T-helper 2 cell treated with Interferon-gamma antibody and Interleukin-4, amounts not matched to agents 100 ng/mL and 5 ng/mL, for 36 hours (primary cell): Measurements from ENCODE around the gene PARD3. TPM values are rescaled to one million over a fixed set of nuclear protein-coding genes. Genes with fewer than 3 reads are reported as not detected.

Source experiments
- intact Hi-C: fragments of 100-400 bp; cut with micrococcal nuclease; formaldehyde crosslinking; loops from one replicate; pipeline ENCODE4 v1.15.1; 2023
- total RNA-seq: library from RNA; stranded (reverse); gene quantifications from 2 replicates; pipeline ENCODE4 v1.2.3, GENCODE V29; 2022

Gene PARD3
- total RNA-seq, 1 donor from 2014 or later = 0.64 TPM

- intact Hi-C loops = no loop called here
Observed at GRCh38 chr10:34151481-34151880, 663.6 kb downstream of the PARD3 start.

DNA sequence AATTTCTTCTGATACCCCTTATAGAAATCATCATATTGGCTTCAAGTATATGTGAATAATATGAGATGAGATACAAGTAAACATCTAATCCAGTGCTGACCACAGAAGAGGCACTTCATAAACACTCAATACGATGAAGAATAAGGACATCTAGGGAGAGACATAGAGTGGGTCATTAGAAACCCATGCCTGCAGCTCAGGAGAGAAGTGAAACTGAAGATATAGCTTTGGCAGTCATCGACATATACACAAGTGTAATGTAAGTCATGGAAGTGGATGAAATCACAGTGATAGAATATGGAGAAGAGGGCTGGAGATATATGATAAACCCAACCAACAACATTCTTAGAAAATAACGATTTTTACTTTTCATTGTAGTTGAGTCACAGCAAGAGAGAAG, 665.0 kb downstream of the PARD3 start:
- intact Hi-C loops = no loop called here

DNA sequence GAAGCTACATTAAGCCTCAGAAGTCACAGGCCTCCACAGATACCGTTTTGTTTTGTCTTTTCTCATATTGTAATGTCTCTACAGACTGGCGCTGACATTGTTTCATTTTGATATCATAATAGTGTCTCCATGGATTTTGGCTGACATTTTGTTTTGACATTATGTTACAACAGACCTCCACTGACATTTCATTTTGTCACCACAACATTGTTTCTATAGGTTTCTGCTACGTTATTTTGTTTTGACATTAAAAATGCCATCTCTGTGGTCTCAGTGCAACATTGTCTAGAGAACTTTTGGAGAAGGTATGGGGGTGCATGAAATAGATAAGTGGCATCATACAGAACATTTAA, 666.8 kb downstream of the PARD3 start:
- intact Hi-C loops = no loop called here

- intact Hi-C loops = no loop called here
Observed at GRCh38 chr10:34147641-34148304, 667.3 kb downstream of the PARD3 start.

GRCh38 chr10:34145715-34146114, 669.4 kb downstream of the PARD3 start:
- intact Hi-C loops = no loop called here

DNA sequence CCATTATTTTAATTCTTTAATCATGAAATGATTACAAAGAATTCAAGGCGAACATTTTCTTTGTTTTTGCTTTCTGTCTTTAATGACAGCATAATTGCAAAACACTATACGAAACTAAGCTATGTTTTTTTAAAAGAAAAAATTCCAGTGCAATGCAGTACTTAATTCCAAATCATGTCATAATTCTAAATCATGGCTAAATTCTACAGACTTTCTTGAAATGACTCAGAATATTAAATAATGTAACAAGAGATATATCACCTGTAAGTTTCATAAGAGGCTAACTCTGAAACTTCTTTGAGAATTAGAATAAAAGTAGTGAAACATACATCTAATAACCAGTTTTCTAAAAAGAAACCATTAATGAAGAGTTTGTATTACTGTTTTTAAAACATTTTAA, 671.6 kb downstream of the PARD3 start:
- intact Hi-C loops = no loop called here

GRCh38 chr10:34141032-34141680, 673.9 kb downstream of the PARD3 start:
- intact Hi-C loops = no loop called here

- intact Hi-C loops = no loop called here
Observed at GRCh38 chr10:34139559-34139958, 675.5 kb downstream of the PARD3 start.

DNA sequence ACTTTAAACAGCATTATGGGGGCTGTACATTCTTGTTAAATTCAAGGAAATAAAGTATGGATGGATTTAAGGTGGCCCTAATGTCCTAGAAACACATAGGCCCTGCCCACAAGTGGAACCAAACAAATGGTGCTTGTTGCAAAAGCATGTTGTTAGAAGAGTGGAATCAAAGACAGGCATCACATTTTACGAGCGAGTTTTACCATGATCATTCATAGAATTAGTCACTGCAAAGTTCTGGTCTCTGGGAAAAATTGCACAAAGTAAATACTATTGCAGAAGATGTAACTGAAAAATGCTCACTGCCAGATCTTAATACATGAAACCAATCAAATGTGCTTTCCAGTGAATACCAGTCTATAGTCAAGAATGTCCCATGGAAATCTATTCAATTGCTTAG, 677.1 kb downstream of the PARD3 start:
- intact Hi-C loops = no loop called here

DNA sequence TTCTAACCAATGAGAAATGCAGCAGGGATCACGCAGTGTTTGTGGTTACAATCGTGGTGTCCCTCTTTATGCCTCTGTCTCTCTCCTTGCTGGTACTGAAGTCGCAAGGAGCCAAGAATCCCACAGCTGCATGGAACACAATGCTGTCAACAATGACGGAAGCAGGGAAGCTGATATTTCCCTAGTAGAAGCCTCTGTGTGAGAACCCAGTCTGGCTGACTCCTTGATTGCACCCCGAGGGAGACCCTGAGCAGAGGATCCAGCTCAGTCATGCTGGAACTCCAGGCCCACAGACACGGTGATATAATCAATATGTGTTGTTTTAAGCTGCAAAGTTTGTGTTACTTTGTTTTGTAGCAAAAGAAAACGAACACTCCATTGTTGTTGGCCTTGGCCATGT, 677.9 kb downstream of the PARD3 start:
- intact Hi-C loops = no loop called here

DNA sequence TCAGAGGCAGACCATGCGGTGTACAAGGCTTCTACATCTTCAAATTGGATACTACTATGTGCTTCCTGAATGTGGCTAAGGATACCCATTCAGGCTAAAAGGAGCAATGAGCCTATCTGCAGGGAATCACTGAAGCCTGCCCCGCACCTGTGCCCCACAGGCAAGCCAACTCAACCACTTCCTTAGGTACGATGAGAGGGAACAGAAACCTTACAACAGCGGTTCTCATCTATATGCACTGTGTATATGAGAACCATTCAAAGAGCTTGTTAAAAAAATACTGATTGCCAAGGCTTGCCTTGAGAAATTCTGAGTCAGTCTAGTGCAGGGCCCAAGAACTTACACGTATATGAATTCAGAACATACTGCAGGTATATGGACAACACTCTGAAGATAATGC, 679.6 kb downstream of the PARD3 start:
- intact Hi-C loops = no loop called here

- intact Hi-C loops = no loop called here
Observed at GRCh38 chr10:34134602-34135001, 680.5 kb downstream of the PARD3 start.

GRCh38 chr10:34133406-34133805, 681.7 kb downstream of the PARD3 start:
- intact Hi-C loops = no loop called here

- intact Hi-C loops = no loop called here
Observed at GRCh38 chr10:34131152-34131551, 683.9 kb downstream of the PARD3 start.

GRCh38 chr10:34127676-34128075, 687.4 kb downstream of the PARD3 start:
- intact Hi-C loops = no loop called here

- intact Hi-C loops = no loop called here
Observed at GRCh38 chr10:34126371-34127151, 688.5 kb downstream of the PARD3 start.

GRCh38 chr10:34125702-34126101, 689.4 kb downstream of the PARD3 start:
- intact Hi-C loops = no loop called here

GRCh38 chr10:34124522-34125035, 690.5 kb downstream of the PARD3 start:
- intact Hi-C loops = no loop called here

DNA sequence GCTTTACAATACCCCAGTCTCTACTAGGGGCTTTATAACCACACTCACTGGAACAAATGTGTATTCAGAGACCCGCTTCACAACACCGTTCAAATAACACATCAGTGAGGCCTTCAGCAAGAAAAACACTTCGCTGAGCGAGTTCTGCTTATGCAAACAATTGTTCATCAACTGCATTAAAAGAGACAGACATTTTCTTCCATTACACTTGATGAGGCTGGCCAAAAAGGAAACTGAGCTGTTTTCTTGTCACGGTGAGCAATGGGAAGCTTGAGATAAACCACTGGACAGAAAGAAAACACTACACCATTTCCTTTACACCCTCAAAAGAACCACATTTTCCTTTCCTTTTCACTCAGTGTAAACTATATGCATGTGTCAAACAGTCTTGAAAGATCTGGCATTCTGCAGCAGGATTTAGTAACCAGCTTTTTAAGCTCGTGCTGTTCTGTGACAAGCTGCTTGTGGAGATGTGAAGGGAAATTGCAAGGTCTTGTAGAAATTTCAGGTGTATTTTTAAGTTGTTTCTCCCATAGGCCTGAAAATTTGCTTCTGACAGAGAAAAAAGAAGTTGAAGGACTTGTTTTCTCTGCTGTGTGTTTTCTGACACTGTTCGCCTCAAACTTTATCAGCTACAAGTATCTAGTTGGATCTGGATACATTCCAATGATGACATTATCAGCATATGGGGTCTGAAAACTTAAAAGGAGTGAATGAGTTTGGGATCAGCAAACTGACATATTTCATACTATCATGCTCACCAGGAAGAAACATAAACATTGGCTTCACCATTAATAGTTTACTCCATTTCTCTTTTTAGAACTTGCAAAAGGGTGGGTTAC, 693.1 kb downstream of the PARD3 start:
- intact Hi-C loops = no loop called here

GRCh38 chr10:34121125-34121753, 693.9 kb downstream of the PARD3 start:
- intact Hi-C loops = no loop called here

DNA sequence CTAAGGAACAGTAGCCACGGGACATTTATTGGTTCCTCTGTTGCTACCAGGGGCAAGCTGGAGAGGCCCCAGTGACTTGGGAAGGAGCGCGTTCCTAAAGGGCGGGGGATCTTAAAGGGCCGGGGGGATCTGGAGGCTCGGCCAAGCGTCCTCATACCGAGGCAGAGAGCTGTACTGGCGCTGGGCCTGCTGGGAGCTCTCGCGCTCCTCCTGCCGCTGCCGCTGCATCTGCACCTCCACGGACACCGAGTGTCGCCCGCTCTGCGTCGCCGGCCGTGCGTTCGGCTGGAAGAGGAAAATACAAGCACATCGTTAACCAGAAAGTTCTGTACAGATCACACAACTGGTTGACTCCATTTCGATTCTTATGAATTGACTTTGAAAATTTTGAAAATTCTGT, 695.6 kb downstream of the PARD3 start:
- intact Hi-C loops = no loop called here
